Right atrium auricular region (tissue), 2 donors: ENCODE measurements around the gene ACBD3. TPM values are rescaled to one million over a fixed set of nuclear protein-coding genes. Genes with fewer than 3 reads are reported as not detected.

ENCODE experiments used
- DNase-seq: peaks from one replicate; pipeline ENCODE4 v3.0.0-alpha.2; 2019; ENCODE audit warnings: low spot score
- H3K27ac ChIP-seq, 2 donors: fragments of 200-600 bp; sonication (generic); 1 replicate in 1 of 2; 2 replicates in 1 of 2; pipeline ENCODE4 v1.5.1; 2016 to 2019
- H3K27me3 ChIP-seq, 2 donors: fragments of 200-600 bp; sonication (generic); one replicate each; pipeline versions ENCODE4 v1.5.1 to v1.6.0; 2017 to 2019
- H3K36me3 ChIP-seq: fragments of 200-600 bp; sonication (generic); one replicate; pipeline ENCODE4 v1.5.1; 2016
- H3K4me1 ChIP-seq, 2 donors: fragments of 200-600 bp; sonication (generic); one replicate each; pipeline versions ENCODE4 v1.5.1 to v1.6.0; 2017 to 2019
- H3K4me3 ChIP-seq, 2 donors: fragments of 200-600 bp; sonication (generic); 1 replicate in 1 of 2; 2 replicates in 1 of 2; pipeline ENCODE4 v1.5.1; 2017 to 2019; ENCODE audit warnings: mild to moderate bottlenecking in 1 of 2, moderate library complexity in 1 of 2
- H3K9me3 ChIP-seq, 2 donors: fragments of 200-600 bp; sonication (generic); one replicate each; pipeline ENCODE4 v1.5.1; 2019
- total RNA-seq, 2 donors: library from RNA; depleted of rRNA; stranded (reverse); fragments of >200 nt; gene quantifications; one replicate each; pipeline ENCODE4 v1.1.0, GENCODE V29; 2016
- TF ChIP-seq, protein P1 (sequence below), 2 donors: fragments of 200-600 bp; sonication (generic); IDR thresholded peaks; one replicate each; pipeline ENCODE4 v1.5.1; 2019; ENCODE audit warnings: antibody characterized with exemption in 2 of 2

ACBD3 gene
- total RNA-seq, 2 donors from 2014 or later = 32.9 to 48.8 TPM

DNA sequence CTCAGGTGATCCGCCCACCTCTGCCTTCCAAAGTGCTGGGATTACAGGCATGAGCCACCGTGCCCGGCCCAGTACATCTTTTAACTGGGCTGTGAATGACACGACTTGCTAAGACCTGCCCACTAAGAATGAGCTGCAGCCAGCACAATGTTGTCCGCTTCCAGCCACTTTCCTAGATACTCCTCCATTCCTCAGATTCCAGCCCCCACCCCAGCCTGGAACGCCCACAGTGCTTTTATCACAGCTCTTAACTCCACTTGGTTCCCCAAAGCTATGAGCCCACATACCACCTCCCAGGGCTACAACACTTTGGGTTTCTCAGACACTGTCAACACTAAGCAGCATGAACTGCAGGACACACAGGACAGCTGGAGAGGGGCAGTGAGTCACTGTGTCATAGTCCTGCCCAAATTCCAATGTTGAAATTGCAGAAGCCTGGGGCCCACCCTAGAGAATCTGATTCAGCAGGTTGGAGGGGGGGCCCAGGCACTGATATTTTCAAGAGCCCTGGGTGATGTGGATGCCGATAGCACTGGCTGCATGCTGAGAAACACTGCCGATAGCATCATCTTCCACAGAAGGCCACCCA, 58.0 kb downstream of the ACBD3 start:
- no peak for DNase-seq
- no peaks in the 10 kb centered on the region for H3K9me3 ChIP-seq
- no peak overlapping the region for H3K4me3 ChIP-seq
- TF ChIP-seq, protein P1, sequence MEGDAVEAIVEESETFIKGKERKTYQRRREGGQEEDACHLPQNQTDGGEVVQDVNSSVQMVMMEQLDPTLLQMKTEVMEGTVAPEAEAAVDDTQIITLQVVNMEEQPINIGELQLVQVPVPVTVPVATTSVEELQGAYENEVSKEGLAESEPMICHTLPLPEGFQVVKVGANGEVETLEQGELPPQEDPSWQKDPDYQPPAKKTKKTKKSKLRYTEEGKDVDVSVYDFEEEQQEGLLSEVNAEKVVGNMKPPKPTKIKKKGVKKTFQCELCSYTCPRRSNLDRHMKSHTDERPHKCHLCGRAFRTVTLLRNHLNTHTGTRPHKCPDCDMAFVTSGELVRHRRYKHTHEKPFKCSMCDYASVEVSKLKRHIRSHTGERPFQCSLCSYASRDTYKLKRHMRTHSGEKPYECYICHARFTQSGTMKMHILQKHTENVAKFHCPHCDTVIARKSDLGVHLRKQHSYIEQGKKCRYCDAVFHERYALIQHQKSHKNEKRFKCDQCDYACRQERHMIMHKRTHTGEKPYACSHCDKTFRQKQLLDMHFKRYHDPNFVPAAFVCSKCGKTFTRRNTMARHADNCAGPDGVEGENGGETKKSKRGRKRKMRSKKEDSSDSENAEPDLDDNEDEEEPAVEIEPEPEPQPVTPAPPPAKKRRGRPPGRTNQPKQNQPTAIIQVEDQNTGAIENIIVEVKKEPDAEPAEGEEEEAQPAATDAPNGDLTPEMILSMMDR (IDR thresholded peaks at IDR 0.05) = no peak
- H3K27ac ChIP-seq = peak overlapping the region in 1 of 2 donors; percentile 1
- H3K36me3 ChIP-seq = no peaks in the 10 kb centered on the region
- H3K27me3 ChIP-seq = no peaks in the 10 kb centered on the region
- no peaks in the 10 kb centered on the region for H3K4me1 ChIP-seq

DNA sequence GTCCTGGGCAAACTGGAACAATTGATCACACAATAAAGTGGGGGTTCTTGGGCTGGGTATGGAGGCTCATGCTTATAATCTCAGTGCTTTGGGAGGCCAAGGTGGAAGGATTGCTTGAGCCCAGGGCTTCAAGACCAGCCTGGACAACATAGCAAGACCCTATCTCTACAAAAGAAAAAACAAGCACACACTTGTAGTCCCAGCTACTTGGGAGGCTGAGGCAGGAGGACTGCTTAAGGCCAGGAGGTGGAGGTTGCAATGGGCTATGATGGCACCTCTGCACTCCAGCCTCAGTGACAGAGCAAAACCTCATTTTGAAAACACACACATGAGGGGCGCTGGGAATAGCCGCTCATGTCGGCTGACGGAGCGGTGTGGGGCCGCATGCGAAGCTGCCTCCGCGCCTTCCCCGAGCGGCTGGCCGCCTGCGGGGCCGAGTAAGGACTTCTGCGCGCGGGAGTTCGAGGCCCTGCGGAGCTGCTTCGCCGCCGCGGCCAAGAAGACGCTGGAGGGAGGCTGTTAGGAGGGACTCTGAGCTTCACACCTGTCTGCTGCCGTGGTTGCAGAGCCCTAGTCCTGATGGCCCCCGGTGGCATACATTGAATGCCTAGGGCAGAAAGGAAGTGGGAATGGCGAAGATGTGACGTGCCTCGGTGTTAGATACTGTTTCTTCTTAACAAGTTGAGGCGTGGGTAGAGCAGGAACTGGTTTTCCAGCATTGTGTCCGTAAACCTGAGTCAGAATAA, 59.5 kb downstream of the ACBD3 start:
- Histone ChIP-seq H3K27ac (no peak overlapping the region), H3K9me3 (no peaks in the 10 kb centered on the region), H3K4me1 (peaks cover 0 to 8% of the 10 kb centered on the region in 2 donors), H3K4me3 (no peak overlapping the region), H3K27me3 (no peaks in the 10 kb centered on the region), H3K36me3 (no peaks in the 10 kb centered on the region)
- DNase-seq = no peak
- TF ChIP-seq, protein P1 (IDR thresholded peaks at IDR 0.05) = no peak

DNA sequence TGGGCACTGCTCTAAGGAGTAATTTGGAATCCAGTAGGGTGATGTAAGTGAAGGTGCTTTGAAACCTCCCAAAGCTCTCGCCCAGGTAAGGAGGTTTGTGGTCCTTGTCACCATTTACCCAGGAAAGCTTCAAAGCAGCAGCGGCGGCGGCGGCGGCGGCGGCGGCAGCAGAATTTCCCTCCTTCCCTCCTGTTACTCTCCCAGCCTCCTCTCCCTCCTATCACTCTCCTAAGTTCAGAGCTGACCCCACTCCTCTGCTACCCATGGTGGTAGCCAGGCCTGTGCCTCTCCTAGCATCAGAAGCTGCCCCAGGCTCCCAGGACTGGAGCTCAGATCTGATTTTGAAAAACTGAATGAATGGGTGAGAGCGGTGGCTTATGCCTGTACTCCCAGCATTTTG, 60.7 kb downstream of the ACBD3 start:
- H3K36me3 ChIP-seq = no peaks in the 10 kb centered on the region
- no peaks in the 10 kb centered on the region for H3K9me3 ChIP-seq
- H3K27ac ChIP-seq = no peak overlapping the region
- no peak for DNase-seq
- TF ChIP-seq, protein P1 (IDR thresholded peaks at IDR 0.05) = no peak
- H3K4me3 ChIP-seq = no peak overlapping the region
- H3K4me1 ChIP-seq = peaks cover 0 to 13% of the 10 kb centered on the region in 2 donors
- no peaks in the 10 kb centered on the region for H3K27me3 ChIP-seq

DNA sequence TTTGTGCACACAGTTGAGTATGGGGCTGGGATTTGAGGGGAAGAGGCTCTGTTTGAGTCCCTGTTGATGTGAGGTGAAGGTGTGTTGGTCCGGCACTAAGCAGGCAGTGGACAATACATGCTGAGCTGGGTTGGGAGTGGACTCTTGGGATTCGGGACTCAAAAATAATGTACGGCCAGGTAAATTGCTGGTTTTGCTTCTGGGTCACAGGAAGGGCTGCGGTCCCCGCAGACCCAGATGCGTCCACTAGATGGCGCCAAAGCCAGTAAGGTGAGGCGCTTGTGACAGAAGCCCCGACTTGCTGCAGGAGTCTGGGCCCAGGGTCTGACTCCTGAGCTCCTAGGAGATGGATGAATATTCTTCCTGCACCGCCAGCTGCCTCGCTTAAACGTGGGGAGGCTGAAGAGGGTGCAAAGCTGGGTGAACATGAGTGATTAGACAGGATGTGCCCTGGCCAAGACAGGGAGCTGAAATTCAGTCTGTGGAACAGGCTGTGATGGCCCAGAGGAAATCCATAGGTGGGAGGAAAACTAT, 61.4 kb downstream of the ACBD3 start:
- Histone ChIP-seq H3K27ac (no peak overlapping the region), H3K9me3 (no peaks in the 10 kb centered on the region), H3K4me3 (no peak overlapping the region), H3K27me3 (no peaks in the 10 kb centered on the region), H3K36me3 (no peaks in the 10 kb centered on the region), H3K4me1 (peaks cover 0 to 15% of the 10 kb centered on the region in 2 donors)
- TF ChIP-seq, protein P1 (IDR thresholded peaks at IDR 0.05) = peak; percentile 88 to 97
- DNase-seq = peak; percentile 89

DNA sequence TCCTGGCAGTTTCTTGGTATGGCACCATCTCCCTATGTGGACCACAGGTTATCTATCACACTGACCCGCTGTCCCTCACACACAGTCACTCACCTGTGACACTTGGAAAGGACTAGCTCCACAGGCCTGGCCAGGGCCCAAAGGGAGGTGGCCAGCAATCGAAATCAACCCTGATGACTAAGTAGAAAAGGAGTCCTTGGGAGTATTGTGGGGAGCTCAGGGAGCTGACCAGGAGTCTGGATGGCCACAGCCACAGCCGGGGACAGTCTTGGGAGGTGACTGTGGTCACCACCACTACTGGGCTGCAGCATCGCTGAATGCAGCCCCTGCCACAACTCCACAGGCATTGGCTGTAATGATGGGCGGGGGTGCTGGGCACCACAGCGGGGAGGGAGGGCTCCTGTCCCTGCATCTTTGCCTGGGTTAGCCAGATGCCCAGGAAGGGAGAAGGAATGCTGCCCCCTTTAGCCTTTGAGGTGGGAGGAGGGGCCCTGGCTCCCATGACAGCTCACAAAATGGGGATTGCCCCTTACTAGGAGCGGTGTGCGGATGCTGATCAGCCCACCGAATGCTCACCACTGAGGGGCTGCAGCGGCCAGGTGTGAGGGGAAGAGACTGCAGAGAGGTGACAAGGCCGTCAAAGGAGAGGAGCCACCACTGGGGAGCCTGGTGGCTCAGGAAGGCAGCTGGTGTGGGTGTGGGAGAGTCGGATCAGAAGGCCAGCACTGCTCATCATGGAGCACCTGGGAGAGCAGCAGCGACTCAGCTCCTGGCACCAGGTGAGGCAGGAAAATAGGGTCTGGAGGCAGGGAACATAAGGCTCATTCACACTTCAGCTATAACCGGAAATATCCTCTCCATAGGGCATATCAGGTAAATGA, 62.7 kb downstream of the ACBD3 start:
- H3K27ac ChIP-seq = no peak overlapping the region
- H3K4me3 ChIP-seq = no peak overlapping the region
- H3K9me3 ChIP-seq = no peaks in the 10 kb centered on the region
- no peaks in the 10 kb centered on the region for H3K27me3 ChIP-seq
- TF ChIP-seq, protein P1 (IDR thresholded peaks at IDR 0.05) = no peak
- no peak for DNase-seq
- H3K4me1 ChIP-seq = peaks cover 0 to 15% of the 10 kb centered on the region in 2 donors
- H3K36me3 ChIP-seq = no peaks in the 10 kb centered on the region
